Erythroblast (primary cell): Measurements from ENCODE around the gene CLRN3.

ENCODE experiments used
- GATA1 ChIP-seq: IDR thresholded peaks from 2 replicates; pipeline ENCODE4 v1.6.1; 2011; ENCODE audit warnings: low read depth, mild to moderate bottlenecking, control low read depth, low read length, moderate library complexity
- POLR2A ChIP-seq: IDR thresholded peaks from 2 replicates; pipeline ENCODE4 v1.6.1; 2011; ENCODE audit warnings: mild to moderate bottlenecking, low read length

DNA sequence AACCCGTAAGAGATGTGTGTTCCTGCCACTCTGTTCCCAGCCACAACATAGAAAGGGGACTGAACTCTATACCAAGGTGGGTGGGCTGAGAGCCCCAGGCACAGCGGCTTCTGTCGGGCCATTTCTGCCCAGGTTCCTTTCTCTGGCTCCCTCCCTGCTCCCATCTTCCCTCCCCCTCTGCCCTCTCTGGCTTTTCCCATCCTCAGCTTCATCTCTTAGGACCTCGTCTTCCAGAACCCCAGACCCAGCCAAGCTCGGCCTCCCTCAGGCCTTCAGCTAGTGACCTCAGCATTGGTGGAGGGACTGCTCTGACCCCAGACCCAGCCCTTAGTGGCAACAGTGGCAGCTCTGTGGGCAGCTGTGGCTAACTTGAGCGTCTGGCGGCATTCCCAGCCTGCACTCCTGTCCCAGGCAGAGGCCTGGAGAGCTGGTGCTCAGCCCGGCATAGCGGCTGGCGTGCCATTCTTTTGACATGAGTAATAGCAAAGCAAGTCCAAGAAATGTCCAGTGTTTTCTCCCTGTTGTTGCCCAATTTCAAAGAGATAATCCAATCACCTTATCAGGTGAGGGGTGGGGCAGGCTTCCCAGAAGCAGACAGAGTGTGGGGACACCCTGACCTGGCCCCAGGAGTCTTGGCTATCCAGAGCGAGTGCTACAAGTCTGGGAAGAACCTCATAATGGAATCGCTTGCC, 30.1 kb upstream of the CLRN3 start:
- TF ChIP-seq POLR2A (no peak), GATA1 (no peak)
